Cardiac fibroblast (primary cell): Measurements from ENCODE around the gene KIAA0232.
"Not testable (repeated sequence)": the region's sequence is repeated elsewhere in the genome, so short reads cannot be mapped to it uniquely, and the experiment has no call there.

Experiments used
- DNase-seq, 2 donors: peaks; one replicate each; pipeline versions ENCODE4 v3.0.0 to v3.0.0-alpha.2; 2010; ENCODE audit warnings: low read depth in 2 of 2
- H3K4me3 ChIP-seq, 2 donors: replicated peaks in 1 of 2; 1 replicate in 1 of 2; 2 replicates in 1 of 2; pipeline ENCODE4 v1.5.1; 2011; ENCODE audit warnings: low read depth in 2 of 2, low read length in 2 of 2, mild to moderate bottlenecking in 2 of 2, moderate library complexity in 1 of 2
- TF ChIP-seq, protein P1 (sequence below): IDR thresholded peaks from one replicate; pipeline ENCODE4 v1.5.1; 2011; ENCODE audit warnings: low read depth, mild to moderate bottlenecking, low read length, inconsistent platforms

The KIAA0232 gene

DNA sequence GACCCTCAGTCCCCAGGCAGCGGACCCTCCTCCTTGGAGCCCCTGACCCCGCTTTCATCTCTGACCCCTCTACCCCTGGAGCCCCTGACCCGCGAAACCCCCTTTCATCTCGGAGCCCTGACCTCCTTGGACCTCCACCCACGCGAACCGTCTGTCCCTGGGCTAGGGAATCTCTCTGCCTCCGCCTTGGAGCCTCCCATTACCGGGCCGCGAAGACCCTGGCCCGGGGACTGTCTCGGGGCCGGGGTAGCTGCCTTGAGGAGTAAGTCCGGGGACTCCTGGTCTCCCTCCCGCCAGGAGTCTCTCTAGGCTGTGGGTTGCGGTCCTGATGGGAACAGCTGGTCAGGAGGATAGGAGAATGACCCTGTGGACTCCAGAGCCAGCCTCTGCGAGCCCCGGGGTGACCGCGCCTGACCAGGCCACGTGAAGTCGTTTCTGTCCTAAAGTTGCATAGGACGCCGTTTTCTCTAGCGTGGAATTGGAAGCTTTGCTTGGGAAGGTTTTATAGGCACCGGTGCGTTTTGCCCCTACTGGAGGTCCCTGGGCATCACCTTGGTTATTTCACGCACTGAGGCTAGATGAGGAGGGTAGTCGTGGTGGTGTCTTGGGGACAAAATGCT, 127.9 kb downstream of the KIAA0232 start:
- DNase-seq, result no peak
- TF ChIP-seq, protein P1, sequence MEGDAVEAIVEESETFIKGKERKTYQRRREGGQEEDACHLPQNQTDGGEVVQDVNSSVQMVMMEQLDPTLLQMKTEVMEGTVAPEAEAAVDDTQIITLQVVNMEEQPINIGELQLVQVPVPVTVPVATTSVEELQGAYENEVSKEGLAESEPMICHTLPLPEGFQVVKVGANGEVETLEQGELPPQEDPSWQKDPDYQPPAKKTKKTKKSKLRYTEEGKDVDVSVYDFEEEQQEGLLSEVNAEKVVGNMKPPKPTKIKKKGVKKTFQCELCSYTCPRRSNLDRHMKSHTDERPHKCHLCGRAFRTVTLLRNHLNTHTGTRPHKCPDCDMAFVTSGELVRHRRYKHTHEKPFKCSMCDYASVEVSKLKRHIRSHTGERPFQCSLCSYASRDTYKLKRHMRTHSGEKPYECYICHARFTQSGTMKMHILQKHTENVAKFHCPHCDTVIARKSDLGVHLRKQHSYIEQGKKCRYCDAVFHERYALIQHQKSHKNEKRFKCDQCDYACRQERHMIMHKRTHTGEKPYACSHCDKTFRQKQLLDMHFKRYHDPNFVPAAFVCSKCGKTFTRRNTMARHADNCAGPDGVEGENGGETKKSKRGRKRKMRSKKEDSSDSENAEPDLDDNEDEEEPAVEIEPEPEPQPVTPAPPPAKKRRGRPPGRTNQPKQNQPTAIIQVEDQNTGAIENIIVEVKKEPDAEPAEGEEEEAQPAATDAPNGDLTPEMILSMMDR, result no peak
- peak overlapping the region; percentile 61 to 74 for H3K4me3 ChIP-seq

DNA sequence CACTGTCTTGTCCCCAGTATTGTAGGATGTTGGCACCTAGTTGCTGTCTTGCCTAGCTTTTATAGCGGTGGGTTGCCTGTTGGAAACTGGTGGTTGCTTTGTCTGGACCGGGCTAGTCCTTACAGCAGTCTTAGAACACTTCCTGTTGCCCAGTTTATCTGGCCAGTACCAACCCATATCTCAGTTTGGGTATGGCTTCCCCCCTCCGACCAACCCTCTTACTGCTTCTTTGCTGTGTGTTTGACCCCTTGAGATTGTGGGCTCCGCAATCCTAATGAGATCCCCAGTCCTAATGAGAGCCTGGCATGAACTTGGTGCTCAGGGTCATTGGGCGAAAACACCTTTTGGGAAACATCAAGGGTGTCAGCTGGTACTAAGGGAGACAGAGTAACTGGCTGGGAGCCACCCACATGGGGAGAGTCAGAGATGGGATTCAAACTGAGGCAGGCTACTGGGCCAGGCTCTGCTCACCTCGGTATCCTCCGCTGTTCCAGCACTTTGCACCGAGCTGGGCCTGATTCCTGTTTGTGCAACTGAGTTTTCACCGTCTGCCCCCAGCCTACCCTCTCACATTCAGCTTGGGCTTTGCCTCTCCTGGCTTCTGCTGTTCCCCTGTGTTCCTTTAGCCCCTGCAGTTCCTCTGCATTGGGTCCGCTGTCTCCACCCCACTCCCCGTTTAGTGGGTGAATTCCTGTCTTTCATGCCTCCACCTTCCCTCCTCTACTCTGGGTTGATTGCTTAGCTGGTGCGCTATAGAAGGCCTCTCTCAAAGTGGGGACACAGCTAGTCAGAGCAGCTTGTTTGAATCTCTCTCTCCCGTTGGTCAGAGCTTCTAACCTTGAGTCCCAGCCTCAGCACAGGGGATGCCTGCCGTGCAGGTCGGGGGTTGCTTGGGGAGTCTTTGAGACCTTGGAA, 128.7 kb downstream of the KIAA0232 start:
- no peak for DNase-seq
- TF ChIP-seq, protein P1, result no peak
- H3K4me3 ChIP-seq, result no peak overlapping the region

DNA sequence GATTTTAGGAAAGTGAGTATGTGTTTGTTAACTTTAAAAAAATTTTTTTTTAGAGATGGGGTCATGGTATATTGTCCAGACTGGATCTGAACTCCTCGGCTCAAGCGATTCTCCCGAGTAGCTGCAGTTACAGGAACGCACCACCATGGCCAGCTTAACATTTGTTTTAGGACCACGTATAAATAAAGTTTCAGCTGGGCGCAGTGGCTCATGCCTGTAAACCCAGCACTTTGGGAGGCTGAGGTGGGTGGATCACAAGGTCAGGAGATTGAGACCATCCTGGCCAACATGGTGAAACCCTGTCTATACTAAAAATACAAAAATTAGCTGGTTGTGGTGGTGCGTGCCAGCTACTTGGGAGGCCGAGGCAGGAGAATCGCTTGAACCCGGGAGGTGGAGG, 129.4 kb downstream of the KIAA0232 start:
- H3K4me3 ChIP-seq, DNase-seq: not testable (repeated sequence)

DNA sequence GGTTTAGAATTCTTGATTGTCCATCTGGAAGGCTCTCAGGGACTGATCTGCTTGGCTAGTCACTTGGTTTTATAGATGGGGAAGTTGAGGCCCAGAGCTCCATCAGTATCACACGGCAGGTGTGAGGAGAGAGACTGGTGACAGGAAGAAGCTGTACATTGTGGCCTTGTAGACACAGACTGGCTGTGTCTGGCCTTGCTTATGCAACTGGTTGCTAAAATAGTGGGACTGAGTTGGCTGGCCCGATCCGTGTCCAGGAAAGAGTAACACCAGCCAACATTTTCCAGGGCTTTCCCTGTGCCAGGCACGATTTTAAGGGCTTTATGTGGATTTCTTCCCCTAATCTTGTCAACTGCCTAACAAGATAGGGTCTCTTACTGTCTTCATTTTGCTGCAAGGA, 129.9 kb downstream of the KIAA0232 start:
- no peak overlapping the region for H3K4me3 ChIP-seq

DNA sequence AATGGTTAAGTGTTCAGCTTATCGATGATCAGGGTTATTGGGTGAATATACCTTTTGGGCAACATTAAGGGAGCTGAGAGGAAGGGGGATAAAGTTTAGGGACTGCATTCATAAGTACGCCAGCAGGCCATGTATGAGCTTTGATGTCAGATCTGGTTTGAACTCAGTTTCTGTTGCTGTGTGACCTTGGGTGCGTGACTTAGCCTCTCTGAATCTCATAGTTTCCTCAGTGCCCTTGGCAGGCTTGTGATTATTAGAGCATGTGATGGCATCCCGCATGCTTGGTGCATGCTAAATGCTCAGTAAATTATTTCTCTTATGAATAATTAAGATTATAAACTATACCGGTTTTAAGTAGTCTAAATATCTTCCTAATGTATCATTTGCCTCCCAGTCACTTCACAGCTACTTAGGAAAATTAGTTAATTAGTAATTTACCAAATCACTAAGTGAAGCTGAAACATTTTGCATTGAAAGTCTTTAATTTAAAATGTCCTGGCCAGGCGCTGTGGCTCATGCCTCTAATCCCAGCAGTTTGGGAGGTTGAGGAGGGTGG, 130.9 kb downstream of the KIAA0232 start:
- no peak overlapping the region for H3K4me3 ChIP-seq
- TF ChIP-seq, protein P1, result no peak
- DNase-seq, result no peak

More for the DNA sequence above, 129.9 kb downstream of the KIAA0232 start:
- TF ChIP-seq, protein P1, result no peak
- DNase-seq, result no peak

DNA sequence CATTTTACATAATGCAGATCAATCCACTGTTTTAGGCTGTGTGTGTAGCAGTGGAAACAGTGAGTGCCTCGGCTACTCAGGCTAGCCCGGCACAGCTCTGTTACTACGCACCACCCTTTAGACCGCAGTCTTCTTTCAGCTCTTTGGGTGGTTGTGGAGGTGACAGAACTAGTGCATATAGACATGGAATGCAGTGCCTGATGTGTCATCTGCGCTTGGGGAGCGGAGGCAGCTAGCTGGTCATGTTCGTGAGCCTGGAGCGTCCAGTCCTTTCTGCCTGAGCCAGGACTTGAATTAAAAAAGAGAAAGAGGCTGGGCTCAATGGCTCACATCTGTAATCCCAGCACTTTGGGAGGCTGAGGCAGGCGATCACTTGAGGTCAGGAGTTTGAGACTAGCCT, 131.9 kb downstream of the KIAA0232 start:
- no peak for DNase-seq
- H3K4me3 ChIP-seq, result no peak overlapping the region
- TF ChIP-seq, protein P1, result no peak
